GM15510 (cell line): ENCODE results near the gene PSD4.

Source experiments
- POLR2A ChIP-seq: IDR thresholded peaks from 3 replicates; pipeline ENCODE4 v1.6.1; 2011; ENCODE audit warnings: borderline replicate concordance; ENCODE audit not compliant: insufficient read length; ENCODE audit errors: extremely low read depth

The PSD4 gene

DNA sequence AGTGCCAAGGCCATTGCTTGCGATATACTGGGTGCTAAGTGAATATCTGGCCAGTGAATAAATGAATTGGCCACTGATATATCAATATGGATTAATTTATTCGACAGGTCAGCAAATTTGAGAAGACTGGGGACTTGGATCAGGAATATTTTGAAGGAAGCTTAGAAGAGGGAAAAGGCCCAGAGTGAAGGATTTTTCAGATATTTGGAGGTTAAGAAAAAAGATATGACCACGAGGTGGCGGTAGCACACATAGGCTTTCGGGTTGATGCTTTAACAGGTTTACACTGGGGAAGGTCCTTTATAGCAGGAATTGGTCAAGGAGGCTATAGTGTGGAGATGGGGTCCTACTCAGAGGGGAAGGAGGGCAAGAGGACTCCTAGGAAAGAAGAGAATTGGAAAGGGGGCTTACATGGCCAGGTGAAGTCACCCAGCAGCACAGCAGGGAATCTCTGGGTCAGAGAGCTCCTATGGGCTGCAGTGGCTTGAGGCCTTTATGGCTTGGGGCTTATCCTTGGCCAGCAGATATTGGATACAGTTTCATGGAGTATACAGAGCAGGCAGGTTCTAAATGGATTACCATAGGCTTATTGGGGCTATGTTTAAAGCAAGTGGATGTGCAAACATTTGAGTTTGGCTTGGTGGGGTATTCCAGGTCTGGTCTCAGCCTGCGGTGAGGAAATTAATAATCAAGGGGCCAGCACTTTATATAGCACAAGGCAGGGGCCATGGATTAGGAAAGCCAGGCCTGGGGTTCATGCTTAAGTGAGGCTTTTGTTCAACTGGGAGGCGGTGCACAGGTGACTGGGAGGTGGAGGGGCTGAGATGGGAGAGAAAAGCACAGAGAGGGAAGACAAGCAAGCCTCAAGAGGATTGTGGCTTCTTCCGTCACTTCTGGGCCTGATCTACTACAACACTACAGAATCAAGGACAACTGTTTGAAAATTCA is 36.7 kb upstream of the PSD4 start:
- no peak for TF ChIP-seq POLR2A

DNA sequence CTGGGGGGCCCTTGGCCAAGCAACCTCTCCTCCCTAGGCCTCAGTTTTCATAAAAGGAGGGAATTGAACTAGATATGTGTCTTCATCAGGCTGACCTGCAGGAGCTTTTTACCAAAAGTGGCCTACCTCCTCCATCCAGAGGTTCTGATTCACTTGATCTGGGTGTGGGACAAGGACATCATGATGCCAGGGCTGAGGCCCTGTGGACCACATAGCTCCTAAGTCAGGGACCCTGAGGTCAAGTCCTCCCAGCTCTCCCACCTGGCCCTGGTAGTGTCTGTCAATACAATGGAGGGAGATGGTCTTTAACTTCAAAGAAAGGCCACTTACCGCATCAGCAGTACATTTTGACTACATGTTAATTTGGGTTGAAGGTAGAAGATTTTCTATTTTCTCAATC is 35.9 kb upstream of the PSD4 start:
- TF ChIP-seq POLR2A: no peak

DNA sequence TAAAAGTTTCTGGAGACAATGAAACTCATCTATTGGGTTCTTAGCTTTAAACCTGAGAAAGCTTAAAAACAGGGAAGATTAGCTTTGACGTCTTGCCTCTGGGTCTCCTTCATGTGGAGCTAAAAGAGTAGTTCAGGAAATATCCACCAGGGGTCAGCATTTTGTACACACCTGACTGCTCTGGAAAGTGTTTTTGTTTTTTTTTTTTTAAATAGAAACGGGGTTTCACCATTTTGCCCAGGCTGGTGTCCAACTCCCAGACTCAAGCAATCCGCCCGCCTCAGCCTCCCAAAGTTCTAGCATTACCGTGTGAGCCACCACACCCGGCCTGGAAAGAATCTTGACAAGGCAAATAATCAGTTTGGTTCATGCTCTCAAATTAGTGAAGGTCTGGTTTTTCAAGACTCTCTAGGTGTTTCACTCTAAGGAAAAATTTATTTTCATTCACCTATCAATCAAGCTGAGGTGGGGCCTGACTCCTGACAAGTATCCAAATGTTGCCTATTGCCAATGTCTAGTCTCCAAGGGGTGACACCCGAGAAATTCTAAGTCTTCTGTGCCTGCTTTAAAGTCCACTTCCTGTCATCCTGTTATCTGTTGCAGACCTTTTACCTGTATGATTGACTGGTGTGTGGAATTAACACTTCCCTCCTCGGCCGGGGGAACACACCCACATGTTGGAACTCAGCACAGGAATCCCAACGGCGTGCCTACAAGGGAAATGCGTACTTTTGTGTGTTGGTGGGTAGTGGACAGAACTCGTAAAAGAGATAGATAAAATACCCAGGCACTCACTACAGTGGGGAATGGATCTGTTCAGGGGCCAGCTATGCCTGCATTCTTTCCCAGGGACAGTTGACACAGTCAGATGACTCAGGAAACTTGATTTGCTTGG is 35.1 kb upstream of the PSD4 start:
- TF ChIP-seq POLR2A: no peak

DNA sequence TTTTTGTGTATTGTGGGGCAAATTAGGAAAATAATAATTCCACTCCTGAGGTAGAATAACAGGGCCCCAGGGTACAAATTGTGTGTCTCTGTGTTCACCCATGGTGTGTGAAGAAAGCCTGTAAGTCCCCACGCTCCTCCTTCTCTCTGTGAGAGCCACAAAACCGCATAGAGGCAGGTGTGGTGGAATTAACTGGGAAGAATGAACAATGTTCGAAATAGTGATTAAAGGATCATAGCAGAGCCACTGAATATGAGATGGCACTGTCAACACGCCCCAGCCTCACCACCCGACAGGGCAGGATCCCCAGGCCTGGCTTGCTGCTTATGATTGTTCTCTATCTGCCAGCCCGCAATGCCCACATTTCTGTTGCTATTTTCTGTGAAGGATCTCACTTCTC is 32.3 kb upstream of the PSD4 start:
- no peak for TF ChIP-seq POLR2A

DNA sequence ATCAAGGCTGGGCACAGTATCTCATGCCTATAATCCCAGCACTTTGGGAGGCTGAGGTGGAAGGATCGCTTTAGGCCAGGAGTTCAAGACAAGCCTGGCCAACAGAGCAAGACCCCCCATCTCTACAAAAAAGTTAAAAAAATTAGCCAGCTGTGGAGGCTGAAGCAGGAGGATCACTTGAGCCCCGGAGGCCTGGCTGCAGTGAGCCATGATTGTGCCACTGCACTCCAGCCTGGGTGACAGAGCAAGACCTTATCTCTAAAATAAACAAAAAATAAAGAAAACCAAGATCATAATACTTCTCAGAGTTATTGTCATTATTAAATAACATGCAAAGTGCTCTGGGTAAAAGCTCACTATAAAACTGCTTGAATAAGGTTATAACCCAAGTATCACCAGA is 31.5 kb upstream of the PSD4 start:
- TF ChIP-seq POLR2A: no peak

DNA sequence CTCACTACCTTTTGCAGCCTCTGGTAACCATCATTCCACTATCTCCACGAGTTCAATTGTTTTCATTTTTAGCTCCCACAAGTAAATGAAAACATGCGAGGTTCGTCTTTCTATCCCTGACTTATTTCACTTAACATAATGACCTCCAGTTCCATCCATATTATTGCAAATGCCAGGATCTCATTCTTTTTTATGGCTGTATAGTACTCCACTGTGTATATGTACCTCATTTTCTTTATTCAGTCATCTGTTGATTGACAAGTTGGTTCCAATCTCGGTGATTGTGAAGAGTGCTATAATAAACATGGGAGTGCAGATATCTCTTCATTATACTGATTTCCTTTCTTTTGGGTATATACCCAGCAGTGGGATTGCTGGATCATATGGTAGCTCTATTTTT is 29.5 kb upstream of the PSD4 start:
- no peak for TF ChIP-seq POLR2A

DNA sequence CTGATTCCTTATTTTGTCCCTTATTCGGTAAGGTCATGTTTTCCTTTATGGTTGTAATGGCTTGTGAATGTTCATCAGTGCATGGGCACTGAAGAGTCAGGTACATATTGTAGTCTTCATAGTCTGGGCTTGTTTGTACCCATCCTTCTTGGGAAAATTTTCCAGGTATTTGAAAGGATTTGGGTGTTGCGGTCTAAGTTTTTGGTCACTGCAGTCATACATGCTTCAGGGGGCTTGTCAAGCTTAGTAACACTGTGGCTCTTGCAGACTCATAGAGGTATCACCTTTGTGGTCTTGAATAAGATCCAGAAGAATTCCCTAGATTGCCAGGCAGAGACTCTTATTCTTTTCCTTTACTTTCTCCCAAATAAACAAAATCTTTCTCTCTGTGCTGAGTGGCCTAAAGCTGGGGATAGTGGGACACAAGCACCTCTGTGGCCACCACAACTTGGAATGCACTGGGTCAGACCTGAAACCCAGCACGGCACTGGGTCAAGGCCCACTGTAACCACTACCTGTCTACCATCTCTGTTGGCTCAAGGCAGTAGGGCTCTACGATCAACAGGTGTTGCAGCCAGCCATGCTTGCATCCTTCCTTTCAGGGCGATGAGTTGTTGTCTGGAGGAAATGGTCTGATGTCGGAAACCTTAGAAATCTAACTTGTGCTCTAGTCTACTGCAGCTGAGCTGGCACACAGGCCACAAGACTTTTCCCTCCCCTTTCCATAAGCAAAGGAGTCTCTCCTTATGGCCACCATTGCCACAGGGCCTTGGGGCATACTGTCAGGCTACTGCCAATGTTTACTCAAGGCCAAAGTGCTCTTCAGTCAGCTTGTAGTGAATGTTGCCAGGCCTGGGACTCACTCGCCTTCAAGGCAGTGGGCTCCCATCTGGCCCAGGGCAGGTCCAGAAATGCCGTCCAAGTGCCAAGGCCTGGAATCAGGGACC is 24.9 kb upstream of the PSD4 start:
- TF ChIP-seq POLR2A: no peak

DNA sequence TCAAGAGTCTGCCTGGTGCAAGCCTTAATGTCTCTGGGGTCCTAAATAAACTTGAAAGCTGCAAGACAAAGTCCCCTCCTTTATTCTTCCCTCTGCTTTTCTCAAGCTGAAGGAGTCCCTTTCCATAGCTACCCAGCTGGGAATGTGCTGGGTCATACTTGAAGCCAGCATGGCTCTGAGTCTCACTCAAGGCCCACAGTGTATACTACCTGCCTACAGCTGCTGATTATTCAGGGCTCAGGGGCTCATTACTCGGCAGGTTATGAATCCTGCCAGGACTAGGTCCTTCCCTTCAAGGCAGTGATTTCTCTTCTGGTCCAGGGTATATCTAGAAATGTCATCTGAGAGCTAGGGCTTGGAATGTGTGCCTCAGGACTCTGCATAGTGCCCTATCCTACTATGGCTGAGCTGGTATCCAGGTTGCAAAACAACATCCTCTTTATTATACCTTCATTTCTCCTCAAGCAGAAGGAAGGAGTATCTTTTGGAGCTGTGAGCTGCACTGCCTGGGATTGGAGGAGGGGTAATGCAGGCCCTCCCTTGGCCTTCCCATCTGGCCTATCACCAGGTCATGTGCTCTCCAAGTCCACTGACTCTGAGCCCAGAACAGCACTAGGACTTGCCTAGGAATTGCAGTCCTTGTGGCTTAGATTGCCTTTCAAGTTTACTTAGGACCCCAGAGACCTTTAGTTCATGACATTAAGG is 24.1 kb upstream of the PSD4 start:
- TF ChIP-seq POLR2A: no peak

DNA sequence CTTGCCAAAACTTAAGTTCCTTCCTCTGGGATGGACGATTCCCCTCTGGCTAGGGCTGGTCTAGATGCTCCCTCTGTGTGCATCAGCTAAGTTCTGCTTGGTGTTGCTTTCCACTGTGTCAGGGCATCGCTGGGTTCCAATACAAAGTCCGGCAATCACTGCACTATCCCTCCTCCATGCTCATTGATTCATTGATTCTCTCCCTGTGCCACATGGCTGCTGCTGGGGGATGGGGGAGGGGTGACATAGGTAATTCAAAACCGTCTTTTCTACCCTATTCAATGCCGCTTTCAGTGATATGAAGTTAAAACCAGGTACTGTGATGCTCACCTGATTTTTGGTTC is 23.5 kb upstream of the PSD4 start:
- TF ChIP-seq POLR2A: no peak

DNA sequence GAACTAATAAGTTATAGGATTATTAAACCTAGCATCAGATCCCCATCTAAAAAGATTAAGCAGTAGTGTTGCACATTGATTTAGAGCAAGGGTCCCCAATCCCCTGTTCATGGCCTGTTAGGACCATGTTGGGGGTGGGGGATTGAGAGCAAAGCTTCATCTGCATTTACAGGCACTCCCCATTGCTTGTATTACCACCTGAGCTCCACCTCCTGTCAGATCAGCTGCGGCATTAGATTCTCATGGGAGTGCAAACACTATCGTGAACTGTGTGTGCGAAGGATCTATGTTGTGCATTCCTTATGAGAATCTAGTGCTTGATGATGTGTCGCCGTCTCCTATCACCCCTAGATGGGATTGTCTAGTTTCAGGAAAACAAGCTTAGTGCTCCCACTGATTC is 18.4 kb upstream of the PSD4 start:
- TF ChIP-seq POLR2A: no peak

DNA sequence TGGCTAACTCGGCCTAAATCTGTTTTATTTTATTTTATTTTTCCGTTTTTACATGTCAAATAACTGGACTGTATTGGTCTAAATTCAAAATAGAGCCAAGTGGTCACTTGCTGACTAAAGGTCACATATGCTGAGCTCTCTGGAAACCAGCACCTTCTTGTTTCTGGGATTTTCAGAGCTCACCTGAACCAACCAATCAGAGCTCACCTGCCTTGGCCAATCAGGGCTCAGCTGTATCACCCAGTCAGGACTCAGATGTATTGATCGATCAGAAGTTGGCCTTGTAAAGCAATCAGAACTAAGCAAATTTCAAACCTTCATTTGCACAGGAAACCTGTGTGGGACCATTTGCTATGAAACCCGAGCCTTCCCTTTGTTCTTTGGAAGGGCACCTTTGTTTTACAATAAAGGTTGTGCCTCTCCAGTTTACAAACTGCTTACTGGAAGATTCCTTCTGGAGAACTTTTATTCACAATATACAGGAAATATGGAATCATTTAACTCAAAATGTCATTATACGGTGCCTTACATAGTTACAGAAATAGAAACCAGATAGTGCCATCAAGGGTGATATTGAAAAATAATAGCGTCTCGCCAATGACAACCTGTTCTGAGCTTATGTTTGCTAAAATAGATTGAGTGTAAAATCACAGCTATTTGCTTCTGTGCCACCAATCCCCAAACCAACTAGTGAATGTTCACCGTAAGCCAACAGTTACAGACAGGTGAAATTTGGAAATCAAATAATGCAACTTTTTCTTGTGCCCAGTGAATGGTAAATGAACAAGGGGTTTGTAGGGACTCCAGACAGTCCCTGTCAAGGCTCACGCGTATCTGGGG is 17.3 kb upstream of the PSD4 start:
- TF ChIP-seq POLR2A: no peak

DNA sequence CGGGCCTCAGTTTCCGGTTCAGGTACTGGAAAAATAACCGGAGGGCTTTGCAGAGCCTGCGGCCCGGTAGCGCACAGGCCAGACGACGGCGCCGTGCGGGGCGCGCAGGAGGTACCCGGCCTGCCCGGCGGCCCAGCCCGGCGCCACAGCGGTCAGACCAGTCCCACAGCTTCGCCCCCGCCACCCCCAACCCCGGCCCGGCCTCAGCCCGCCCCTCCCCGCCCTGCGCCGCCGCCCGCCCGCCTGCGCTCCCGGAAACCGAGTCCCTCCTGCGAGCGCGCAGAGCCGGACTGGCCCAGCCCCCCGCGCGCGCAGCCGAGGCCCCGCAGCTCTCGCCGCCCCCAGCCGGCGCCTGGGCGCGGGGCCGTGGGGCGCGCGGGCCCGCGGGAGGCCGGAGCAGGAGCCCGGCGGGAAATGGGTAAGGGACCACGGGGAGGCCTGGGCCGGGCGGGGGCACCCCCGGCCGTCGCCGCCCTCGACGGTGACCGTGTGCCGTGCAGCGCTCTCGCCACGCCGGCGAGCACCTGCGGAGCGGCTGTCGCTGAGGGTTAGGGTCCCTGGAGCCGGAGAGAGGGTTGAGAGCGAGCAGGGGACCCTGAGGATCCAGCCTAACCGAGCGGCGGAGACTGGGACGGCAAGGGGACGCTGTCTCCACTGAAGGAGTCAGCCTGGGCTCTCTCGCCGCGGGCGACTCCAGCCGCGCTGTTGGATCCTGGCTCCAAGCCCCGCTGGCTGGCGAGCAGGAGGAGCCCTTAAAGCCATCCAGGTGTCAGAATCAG is 16.5 kb upstream of the PSD4 start:
- TF ChIP-seq POLR2A: peak; percentile 27
